HG02642 (cell line): ENCODE results near the gene GDPD3.
A peak's percentile ranks its signal among the peaks of the same experiment; 100 is the strongest.
"Not testable (repeated sequence)": the region's sequence is repeated elsewhere in the genome, so short reads cannot be mapped to it uniquely, and the experiment has no call there.

Source experiments
- ATAC-seq: cut with Tn5 transposase; IDR thresholded peaks from one replicate; pipeline ENCODE4 v1.9.1; 2021; ENCODE audit warnings: mild to moderate bottlenecking; ENCODE audit not compliant: unreplicated experiment, poor library complexity

Gene GDPD3

DNA sequence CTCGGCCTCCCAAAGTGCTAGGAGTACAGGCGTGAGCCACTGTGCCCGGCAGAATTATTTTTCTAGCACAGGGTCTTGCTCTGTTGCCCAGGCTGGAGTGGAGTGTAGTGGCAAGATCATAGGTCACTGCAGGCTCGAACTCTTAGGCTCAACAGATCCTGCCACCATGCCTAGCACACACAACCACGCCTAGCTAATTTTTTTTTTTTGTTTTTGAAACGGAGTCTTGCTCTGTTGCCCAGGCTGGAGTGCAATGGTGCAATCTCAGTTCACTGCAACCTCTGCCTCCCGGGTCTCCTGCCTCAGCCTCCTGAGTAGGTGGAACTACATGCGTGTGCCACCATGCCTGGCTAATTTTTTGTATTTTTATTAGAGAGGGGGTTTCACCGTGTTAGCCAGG lies 12.4 kb upstream of the GDPD3 start:
- ATAC-seq: not testable (repeated sequence)

DNA sequence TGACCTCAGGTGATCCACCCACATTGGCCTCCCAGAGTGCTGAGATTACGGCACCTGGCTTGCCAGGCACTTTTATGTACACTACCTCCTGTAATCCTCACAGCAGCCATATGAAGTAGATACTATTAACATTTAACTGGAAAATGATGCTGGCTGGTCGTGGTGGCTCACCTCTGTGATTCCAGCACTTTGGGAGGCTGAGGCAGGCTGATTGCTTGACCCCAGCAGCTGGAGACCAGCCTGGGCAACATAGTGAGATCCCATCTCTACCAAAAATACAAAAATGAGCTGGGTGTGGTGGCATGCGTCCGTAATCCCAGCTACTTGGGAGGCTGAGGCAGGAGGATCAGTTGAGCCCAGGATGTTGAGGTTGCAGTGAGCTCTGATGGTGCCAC lies 11.6 kb upstream of the GDPD3 start:
- no peak for ATAC-seq

DNA sequence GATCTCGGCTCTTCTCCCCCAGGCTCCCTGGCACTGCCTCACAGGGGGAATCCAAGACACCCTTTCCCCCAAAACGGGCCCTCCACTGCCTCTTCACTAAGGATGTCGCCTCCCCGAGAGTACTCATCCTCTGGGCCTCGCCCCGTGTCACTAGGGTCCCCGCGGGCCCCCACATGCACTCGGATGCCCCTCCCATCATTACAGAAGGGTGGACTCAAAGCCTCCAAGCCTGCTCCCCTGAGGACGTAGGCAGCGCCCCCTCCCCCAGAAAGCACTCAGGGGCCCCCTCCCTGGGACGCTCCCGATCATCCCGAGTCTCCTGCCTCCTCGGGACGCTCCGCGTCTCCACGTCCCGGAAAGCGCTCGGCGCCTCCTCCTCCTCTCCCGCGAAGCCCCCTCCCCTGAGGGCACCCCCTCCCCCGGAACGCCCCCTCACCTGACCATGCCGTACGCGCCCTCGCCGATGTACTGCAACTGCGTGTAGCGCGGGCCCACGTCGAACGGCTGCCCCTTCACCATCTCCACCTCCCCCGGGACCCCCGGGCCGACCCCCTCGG lies 9.3 kb upstream of the GDPD3 start:
- ATAC-seq: peak; percentile 10

DNA sequence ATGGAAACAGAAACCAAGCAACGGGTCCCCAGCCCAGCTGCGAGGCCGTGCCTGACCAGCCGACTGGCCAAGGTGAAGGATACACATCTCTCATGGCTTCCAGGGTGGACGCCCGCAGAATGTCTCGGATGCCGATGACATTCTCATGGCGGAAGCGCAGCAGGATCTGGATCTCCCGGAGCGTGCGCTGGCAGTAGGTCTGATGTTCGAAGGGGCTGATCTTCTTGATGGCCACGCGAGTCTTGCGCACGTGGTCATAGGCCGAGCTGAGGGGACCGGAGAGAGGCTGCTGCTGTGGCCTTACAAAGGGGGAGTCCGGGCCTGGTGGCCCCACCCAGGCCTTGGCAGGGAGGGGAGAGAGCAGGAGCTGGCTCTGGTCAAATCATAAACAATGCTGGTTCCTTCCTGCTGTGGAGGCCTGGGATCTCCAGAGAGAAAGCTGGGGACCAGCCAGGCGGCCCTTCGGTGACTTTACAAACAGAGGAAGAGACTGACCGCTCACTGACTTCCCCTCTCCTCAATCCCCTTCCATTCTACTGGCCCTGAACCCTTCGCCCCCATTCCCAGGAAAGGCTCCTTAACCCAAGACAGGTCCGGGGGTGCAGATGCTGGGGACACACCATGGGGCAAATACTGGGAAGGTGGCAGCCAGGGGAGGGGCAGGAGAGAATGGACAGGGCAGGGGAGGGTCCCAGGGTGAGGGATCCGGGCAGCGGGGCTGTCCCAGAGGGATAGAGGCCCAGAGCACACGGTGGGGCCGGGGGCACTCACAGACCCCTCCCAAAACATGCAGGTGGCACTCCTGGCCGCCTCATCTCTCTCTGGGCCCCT lies 8.6 kb upstream of the GDPD3 start:
- no peak for ATAC-seq

DNA sequence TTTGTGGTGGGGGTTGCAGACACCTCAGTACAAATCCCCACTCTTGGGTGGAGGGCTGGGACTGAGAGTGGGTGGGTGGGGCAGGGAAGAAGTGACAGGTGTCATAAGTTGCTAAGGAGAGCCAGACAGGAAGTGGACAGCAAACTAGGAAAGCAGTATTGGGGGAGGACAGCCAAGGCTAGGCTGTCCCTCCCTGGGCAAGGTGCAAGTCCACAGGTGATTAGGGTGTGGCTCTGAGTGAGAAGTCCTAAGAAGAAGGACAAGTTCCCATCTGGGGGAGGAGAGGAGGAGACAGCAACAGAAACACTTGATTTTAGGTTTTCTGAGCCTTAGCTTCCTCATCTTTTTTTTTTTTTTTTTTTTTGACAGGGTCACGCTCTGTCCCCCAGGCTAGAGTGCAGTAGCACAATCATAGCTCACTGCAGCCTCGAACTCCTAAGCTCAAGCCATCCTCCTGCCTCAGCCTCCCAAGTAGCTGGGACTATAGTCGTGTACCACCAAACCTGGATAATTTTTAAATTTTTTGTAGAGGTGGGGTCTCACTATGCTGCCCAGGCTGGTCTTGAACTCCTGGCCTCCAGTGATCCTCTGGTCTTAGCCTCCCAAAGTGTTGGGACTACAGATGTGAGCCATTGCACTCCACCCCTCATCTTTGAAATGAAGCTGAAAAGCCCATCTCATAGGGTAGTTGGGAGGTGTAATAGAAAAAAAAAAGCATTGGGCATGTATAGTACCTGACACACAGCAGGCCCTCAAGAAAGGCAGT lies 7.2 kb upstream of the GDPD3 start:
- no peak for ATAC-seq

DNA sequence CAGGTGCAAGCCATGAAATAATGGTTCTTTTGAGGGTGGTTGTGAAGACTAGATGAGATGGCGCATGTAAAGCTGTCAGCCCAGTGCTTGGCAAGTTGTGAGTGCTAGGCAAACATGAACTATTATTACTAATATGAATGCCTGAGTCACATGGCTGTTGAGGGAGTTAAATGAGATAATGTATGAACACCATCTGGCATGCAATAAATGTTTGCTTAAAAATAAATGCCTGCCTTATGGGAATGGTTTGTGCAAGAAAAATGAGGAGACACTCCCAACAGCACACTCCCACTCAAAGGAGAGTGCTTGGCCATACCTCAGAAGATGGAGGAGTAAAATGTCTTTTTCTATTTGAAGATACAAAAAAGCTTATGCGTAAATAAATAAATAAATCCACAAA lies 6.1 kb upstream of the GDPD3 start:
- ATAC-seq: no peak

DNA sequence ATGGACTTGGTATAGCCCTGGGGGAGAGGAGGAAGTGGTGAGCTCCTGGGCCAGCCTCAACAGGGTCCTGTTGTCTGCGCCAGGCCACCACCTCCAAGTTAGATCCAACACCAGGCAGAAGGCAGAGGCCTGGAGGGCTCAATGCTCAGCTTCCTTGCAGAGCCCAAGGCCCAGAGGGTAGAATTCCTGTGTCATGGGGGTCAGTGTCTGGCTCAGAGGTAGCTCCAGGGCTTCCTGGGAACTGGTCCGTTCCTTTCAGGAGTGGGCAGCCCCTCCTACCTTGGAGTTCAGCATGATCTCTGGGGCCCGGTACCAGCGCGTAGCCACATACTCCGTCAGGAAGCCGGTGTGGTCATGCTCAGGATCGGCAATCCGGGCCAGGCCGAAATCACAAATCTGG lies 4.4 kb upstream of the GDPD3 start:
- no peak for ATAC-seq

DNA sequence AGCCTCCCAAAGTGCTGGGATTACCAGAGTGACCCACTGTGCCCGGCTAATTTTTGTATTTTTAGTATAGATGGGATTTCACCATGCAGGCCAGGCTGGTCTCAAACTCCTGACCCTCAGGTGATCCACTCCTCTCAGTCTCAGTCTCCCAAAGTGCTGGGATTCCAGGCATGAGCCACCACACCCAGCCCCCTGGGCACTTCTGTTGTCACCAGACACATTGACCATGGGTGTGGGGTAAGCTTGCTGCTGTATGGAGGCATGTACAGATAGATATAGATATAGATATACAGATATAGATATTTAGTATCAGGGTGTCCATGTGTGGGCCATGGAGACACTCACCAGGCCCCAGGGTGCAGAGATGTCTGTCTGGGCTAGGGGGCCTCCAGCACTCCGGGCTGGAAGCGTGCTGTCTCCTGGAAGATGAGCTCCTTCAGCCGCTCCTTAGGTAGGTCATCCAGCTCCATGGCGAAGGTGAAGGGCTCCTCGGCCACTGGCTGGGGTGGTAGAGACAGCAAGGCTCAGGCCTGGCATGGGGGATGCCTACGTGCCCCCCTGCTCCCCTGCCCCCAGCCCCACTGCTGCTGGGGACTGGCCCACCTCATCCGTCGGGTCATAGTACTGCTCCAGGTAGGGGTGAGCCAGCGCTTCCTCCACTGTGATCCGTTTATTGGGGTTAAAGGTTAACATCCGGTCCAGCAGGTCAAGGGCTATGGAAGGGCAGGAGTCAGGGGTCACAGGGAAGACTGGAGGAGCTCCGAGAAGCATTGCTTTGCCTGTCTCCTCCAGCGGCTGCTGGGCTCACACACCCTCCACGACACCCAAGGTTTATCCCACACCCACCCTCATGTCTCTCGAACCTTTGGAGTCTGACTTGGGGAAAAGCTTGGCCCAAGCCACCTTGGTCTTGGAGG lies 3.2 kb upstream of the GDPD3 start:
- no peak for ATAC-seq

DNA sequence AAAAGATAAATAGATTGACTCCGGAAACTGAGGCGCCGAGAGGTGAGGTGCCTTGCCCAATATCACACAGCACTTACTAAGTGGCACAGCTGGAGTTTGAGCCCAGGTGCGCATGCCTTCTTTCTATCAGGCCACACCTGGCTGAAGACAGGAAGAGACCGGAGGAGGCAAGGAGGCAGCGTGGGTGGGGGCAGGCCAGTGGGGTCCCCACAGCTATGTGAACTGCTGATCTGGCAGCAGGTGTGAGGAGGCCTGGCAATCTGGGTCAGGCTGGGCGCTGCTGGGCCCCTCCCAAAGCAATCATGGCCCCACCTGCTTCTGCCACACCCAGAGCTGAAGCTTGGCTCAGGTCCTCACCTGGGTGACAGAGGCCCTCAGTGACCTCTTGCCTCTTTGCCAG lies 1.9 kb upstream of the GDPD3 start:
- no peak for ATAC-seq

DNA sequence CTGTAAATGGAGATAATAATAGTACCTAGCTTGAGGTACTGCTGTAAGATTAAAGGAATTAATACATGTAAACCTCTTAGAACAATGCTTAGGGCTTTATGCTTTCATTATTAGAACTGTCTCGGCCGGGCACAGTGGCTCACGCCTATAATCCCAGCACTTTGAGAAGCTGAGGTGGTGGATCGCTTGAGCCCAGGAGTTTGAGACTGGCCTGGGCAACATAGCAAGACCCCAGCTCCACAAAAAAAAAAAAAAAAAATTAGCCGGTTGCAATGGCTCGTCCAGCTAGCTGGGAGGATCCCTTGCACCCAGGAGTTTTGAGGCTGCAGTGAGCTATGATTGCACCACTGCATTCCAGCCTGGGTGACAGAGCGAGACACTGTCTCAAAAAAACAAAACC lies 1.5 kb upstream of the GDPD3 start:
- not testable (repeated sequence) for ATAC-seq

DNA sequence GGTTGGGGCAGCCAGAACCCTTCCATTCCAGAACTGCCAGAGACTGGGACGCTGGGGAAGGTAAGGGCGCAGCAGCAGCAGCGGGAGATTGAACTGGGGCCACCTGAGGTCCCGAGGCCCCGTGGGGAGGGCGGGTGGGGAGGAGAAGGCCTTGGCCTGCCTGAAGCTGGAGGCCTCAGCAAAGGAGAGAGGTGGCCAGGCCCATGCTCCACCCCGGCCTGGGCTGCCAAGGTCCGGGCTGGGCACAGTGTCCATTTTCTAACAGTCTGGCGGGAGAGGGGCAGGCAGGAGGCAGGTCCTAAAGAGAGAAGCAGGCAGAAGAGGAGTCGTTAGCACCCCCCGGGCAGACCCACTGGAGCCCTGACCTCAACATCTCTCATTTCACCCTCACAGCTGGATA lies 1.1 kb upstream of the GDPD3 start:
- no peak for ATAC-seq

DNA sequence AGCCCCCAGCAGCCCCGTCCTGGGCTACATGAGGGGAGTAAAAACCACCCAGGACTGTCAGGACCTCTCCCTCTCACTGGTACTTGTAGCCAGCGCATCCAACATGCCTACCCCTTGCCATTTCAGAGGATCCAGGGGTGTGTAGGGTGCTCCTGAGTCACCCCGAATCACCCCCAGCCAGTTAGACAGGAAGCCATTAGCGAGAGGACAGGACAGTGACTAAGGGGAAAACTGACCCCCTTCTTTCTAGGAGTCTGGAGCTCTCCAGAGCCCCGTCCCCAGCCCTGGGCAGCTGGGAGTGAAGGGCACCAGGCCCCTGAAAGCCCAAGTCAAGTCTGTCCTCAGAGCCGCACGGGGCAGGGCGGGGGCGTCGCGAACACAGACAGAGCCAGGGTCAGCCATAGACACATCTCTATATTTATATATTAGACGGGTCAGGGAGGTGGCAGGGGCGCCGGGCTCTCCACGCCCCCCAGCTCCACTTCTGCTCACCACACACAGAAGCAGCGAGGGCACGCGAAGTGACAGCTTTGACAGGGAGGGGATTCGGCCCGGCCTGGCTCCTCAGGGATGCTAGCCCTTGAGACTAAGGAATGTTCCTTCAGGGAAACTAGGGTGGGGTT lies 485 bp upstream of the GDPD3 start:
- no peak for ATAC-seq

DNA sequence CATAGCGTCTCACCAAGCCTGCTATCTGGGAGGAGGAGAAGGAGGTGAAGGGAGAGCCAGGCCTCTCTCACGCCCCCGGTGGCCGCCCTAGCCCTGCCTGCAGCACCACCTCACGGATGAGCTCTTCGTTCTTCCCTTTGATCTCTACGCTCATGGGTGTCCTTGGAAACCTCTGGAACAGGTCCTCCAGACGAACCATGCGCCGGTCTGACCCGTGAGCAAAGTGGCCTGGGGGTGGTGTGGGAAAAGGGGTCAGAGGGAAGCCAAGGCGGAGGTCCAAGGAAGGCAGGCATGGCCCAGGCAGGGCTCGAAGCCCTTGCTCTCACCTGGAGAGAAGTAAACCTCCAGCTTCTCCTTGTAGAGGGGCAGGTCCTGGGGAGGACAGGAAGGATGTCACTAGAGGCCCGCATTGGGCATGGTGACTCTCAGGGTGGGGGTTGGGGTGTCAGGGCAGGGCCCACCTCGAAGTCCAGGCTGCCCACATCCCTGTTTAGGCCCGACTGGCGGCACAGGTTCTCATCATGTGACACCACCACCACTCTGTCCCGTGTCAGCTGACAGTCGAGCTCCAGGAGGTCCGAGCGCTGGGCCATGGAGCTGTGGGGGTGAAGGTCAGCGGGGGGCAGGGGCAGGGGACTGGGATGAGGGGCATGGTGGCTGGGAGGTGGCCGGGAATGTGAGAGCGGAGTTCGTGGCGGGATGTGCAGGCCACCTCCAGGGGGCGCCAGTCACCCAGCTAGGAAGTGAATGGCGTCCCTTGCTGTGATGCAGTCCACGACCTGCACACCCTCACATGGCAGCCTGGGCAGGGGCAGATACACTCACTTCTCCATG lies 923 bp downstream of the GDPD3 start:
- ATAC-seq: no peak

DNA sequence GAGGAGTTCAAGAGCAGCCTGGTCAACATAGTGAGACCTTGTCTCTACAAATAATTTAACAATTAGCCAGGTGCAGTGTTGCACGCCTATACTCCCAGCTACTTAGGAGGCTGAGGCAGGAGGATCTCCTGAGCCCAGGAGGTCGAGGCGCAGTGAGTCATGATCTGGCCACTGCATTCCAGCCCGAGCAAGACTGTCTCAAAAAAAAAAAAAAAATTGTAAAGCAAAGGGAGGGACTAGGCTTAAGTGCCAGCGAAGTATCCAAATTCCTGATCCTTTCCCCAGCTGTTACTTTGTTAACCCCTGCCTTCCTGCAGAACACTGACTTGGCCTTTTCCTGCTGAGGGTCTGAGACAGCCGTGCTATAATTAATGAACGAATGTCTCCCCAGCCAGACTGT lies 2.7 kb downstream of the GDPD3 start:
- no peak for ATAC-seq

DNA sequence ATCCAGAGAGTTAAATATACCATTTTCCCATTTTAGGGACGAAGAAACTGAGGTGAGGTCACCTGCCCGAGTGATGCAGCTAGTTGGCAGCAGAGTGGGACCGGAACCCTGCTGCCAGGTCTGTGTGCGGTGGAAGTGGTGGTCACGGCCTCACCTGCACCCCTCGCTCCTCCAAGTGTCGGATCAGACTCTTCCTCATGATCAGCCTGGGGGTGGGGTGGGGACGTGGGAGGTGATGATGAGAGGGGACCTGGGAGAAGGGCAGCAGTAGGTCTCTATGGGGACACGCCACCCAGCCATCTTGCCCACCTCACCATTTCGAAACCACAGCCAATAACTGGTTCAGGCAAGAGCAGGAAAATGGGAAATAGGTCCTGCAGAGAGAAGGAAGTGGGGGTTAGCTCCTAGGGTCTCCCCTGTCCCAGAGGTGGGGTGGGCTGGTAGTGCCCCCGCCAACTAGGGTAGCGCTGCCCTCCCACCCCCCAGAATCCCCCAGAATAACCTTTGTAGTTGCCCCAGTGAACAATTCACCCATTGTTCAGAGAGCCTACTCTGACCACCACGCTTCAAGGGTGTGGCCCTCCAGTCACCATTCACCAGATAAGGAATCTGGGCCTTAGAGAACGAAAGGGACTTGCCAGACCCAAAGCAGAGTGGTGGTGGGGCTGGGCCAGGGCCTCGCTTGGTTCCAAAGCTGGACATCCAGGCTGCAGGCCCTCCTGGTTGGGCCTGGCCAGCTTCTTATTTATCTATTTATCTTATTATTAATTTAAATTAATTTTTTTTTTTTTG lies 5.1 kb downstream of the GDPD3 start:
- no peak for ATAC-seq

DNA sequence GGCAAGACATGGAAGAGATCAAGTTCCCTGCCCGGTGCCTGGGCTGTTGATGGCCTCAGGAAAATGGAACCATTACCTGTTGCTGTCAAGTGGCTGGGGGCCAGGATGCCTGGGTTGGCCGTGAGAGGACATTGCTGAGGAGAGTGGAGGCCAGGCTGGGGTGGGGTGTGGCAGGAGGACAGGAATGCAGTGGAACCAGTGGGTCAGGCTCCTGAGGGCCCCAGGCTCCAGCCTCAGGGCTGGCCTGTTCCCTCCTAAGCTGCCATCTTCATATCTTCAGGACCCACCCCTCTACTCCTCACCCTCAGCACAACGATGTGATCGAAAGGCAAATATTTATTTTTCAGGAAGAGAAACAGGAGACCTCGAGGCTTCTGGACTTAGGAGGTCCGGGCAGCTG lies 8.8 kb downstream of the GDPD3 start:
- ATAC-seq: no peak

DNA sequence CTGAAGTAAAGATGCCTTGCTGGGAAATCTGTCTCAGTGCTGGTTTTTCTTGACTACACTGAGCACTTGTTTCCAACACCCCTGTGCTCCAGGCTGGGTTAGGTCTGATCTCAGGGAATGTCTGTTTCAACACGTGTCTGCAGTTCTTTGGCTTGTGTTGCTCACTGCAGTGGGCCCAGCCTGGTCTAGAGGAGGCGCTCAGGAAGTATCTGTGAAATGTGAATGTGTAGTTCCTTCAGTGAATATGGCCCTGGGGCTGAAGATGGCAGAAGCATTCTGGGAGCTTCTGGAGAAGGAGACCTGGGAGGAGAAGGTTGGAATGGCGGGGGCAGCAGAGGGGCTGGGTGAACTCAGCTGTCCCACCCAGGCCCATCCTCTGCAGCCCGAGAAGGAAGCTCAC lies 9.2 kb downstream of the GDPD3 start:
- no peak for ATAC-seq

DNA sequence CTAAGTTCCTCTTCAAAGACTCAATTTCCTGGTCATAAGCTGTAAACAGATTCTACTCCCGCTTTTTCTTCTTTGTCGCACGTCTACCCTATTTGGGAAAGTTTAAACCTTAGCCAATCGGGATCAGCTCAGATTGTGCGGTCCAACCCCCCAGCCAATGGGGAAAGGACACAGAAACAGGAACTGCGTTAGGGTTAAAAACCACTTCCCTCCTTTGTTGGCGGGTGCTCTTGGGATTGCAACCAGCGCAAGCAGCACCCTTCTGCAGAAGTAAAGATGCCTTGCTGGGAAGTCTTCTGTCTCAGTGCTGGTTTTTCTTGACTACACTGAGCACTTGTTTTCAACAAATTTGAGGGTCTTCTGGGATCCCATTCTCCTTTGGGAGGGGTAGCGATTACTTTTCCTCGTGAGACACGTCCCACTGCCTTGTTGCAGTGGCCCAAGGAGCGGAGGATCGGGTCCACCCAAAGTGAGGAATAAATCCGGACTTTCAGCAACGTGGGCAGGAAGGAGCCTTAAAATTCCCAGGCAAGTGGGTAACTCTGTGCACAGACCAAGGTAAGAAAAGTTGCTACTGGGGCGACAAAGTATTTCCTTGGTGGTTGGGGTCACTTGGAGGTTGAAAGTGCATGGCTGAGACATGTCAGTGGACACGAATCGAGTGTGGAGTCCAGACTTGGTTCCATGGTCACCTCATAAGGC lies 16.3 kb downstream of the GDPD3 start:
- ATAC-seq: no peak
